Kidney epithelial cell (primary cell): ENCODE data around the gene LSM3. TPM values are rescaled to one million over a fixed set of nuclear protein-coding genes. Genes with fewer than 3 reads are reported as not detected.

Experiments used
- DNase-seq: peaks from one replicate; pipeline ENCODE4 v3.0.0-alpha.2; 2010; ENCODE audit warnings: low read depth
- H3K27me3 ChIP-seq: 2 replicates; pipeline ENCODE4 v1.6.0; 2011; ENCODE audit warnings: low read length; ENCODE audit not compliant: control insufficient read depth, insufficient read depth
- H3K36me3 ChIP-seq: 2 replicates; pipeline ENCODE4 v1.5.1; 2011; ENCODE audit warnings: low read length; ENCODE audit not compliant: control insufficient read depth, insufficient read depth
- H3K4me3 ChIP-seq: 2 replicates; pipeline ENCODE4 v1.5.1; 2011; ENCODE audit warnings: low read depth, mild to moderate bottlenecking, control low read depth, low read length
- total RNA-seq: library from RNA; depleted of rRNA; stranded (reverse); fragments of >200 nt; gene quantifications from 2 replicates; pipeline ENCODE4 v1.2.3, GENCODE V29; 2015
- TF ChIP-seq, protein P1 (sequence below): IDR thresholded peaks from 2 replicates; pipeline ENCODE4 v1.5.1; 2011; ENCODE audit warnings: mild to moderate bottlenecking, moderate library complexity, low read length, control low read depth, inconsistent platforms; ENCODE audit not compliant: insufficient read depth, poor library complexity, severe bottlenecking

The LSM3 gene
- total RNA-seq, 1 donor from 2014 or later = 9.3 TPM

DNA sequence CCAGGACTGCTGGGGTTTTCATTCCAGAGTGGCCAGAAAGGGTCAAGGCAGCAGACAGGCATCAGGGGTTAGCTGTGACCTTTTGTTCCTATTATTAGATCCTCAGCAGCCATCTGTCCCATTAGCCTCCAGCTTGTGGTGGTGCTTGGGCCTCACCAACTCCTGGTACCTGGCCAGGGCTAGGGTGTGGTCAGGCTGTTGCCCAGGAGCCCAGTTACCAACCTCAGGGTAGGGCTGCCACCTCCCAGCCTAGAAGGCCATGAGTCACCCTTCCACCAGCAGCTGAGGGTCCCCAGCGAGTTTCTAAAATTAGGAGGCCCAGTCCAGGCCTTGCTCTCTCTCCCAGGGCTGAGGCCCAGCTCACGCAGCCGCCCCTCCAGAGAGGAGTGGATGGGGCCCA lies 41.6 kb upstream of the LSM3 start:
- H3K36me3 ChIP-seq = peaks cover 2% of the 10 kb centered on the region
- DNase-seq = no peak
- TF ChIP-seq, protein P1, sequence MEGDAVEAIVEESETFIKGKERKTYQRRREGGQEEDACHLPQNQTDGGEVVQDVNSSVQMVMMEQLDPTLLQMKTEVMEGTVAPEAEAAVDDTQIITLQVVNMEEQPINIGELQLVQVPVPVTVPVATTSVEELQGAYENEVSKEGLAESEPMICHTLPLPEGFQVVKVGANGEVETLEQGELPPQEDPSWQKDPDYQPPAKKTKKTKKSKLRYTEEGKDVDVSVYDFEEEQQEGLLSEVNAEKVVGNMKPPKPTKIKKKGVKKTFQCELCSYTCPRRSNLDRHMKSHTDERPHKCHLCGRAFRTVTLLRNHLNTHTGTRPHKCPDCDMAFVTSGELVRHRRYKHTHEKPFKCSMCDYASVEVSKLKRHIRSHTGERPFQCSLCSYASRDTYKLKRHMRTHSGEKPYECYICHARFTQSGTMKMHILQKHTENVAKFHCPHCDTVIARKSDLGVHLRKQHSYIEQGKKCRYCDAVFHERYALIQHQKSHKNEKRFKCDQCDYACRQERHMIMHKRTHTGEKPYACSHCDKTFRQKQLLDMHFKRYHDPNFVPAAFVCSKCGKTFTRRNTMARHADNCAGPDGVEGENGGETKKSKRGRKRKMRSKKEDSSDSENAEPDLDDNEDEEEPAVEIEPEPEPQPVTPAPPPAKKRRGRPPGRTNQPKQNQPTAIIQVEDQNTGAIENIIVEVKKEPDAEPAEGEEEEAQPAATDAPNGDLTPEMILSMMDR = no peak

DNA sequence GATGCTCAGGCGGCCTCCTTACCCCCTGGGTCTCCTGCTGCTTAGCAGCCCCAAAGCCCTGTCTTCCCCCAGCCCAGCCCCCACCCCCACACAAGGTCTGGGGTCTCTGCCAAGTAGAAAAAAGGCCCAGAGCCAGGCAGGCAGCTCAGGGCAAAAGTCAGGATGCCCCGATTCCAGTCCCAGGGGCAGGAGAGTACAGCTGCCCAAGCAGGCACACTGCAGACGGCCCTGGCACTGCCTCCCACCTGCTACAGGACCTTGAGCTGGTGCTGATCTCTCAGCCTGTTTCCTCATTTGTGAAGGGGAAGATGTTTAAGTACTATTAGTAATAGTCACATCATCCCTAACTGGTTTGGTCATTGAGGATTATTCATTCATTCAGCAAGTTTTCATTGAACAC lies 41.2 kb upstream of the LSM3 start:
- H3K36me3 ChIP-seq = peaks cover 2% of the 10 kb centered on the region
- TF ChIP-seq, protein P1 = no peak
- no peak for DNase-seq
- no peak overlapping the region for H3K4me3 ChIP-seq
- H3K27me3 ChIP-seq = no peaks in the 10 kb centered on the region

More for the DNA sequence above, 41.6 kb upstream of the LSM3 start:
- H3K4me3 ChIP-seq = no peak overlapping the region
- no peaks in the 10 kb centered on the region for H3K27me3 ChIP-seq

DNA sequence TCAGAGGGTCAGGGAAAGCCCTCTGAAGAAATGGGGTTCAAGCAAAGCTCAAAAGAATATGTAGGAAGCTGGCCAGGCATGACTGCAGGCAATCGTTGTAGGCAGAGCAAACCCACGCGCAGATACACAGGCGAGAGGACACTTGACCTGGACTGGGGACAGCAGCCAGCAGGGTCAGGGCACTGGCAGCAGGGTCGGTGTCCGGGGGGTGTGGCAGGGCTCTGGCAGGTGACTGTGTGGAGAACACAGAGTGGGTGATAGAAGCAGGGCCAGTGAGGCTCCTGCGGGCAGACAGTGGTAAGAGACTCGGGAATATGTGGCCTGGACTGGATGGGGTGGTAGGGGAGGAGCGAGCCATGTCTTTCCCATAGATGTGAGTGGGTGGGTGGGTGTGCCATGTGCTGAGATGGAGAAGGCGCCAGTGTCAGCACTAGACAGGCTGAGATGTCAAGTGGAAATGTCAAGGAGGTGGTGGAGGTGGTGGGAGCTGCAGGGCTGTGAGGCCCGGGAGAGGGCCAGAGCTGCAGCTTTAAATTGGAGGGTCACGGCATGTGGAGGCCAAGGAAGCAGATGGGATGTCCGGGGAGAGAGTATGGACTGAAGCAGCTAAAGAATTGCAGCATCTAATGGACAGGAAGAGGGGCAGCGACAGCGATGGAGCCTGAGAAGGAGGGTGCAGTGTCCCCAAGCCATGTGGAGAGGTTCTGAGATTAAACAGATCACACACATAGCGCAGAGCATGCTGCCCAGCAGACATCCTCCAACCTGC lies 40.3 kb upstream of the LSM3 start:
- TF ChIP-seq, protein P1 = no peak
- no peak overlapping the region for H3K4me3 ChIP-seq
- H3K36me3 ChIP-seq = peaks cover 2% of the 10 kb centered on the region
- H3K27me3 ChIP-seq = no peaks in the 10 kb centered on the region
- DNase-seq = no peak

DNA sequence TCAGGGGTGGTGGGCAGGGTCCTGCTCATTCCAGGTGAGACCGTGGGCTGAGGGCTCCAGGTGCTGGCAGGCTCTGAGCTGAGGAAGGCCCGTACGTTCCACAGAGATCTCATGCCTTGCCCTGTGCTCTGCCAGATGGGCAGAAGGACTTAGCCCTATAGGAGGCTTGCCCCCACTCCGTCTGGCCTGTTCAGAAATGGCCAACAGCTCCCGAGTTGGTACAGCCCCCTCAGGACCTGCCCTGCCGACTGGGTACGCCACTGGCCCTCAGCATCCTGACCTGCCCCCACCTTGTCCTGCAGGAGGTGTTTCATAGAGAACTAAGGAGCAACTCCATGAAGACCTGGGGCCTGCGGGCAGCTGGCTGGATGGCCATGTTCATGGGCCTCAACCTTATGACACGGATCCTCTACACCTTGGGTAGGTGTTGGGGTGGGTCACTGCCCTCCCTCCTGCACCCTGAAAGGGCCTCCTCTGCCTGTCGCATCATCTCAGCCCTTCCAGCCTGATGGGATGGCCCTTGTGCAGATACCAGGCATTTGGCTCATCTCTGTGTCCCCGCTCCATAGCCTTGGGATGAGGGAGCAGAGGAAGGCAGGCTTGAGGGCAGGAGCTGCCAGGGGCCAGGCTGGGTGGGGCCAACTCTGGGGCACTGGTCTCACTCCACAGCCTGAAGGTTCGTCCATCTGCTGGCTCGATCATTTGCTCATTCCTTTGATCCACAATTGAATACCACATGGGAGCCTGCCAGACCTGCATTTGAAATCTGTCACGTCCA lies 39.5 kb upstream of the LSM3 start:
- Histone ChIP-seq H3K4me3 (no peak overlapping the region), H3K36me3 (peaks cover 2% of the 10 kb centered on the region), H3K27me3 (no peaks in the 10 kb centered on the region)
- TF ChIP-seq, protein P1 = no peak
- no peak for DNase-seq

DNA sequence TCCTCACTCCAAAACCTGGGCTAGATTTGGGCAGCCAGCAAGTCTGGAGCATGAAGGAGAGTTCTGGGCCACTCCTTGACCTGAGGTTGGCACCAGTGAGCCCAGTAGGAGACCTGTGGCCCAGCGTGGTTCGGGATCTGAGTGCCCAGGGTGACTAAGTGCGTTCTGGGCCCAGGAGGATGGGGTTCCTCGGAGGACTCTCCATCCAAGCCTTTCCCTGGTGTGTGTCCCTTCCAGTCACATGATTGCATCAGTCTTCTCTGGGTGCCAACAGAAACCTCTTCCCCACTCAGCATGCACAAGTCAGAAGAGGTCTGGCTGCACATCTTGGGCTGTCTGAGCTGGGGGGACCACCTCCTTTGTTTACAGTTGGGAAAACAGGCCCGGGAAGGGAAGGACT lies 38.8 kb upstream of the LSM3 start:
- Histone ChIP-seq H3K27me3 (no peaks in the 10 kb centered on the region), H3K36me3 (peaks cover 2% of the 10 kb centered on the region), H3K4me3 (no peak overlapping the region)
- DNase-seq = no peak
- TF ChIP-seq, protein P1 = no peak
